ENCODE results near the gene GPRIN1. TPM values are rescaled to one million over a fixed set of nuclear protein-coding genes. Genes with fewer than 3 reads are reported as not detected.

Gene GPRIN1
- total RNA-seq, 1 donor from 2014 or later = 3.0 TPM

GRCh38 chr5:176647843-176648473, 38.0 kb upstream of the GPRIN1 start:
- no peaks in the 10 kb centered on the region for H3K9me3 Mint-ChIP-seq
- peaks cover 10% of the 10 kb centered on the region for H3K36me3 Mint-ChIP-seq (ENCODE audit: low read depth)
- peak overlapping the region; percentile 82 for H3K4me3 Mint-ChIP-seq (ENCODE audit: low read depth)
- DNase-seq (ENCODE audit: low spot score) = no peak
- intact Hi-C loops (cut with micrococcal nuclease) = loop anchor here (1.0 to 5.0 kb wide), 4 partner anchors 17 to 359 kb away; partner anchors contain the start of genes EIF4E1B, GPRIN1, RNF44 and SNCB
- peak overlapping the region; percentile 69 for H3K27ac Mint-ChIP-seq
- peaks cover 39% of the 10 kb centered on the region for H3K4me1 Mint-ChIP-seq (ENCODE audit: low read depth)
- H3K27me3 Mint-ChIP-seq (ENCODE audit: low read depth) = no peaks in the 10 kb centered on the region

GRCh38 chr5:176647030-176647842, 37.3 kb upstream of the GPRIN1 start, which contains the start of gene TSPAN17:
TSPAN17 (plus strand) TSS chr5:176647484; CDS start chr5:176647616, 132 bp downstream.
- intact Hi-C loops (cut with micrococcal nuclease) = loop anchor here (1.0 to 5.0 kb wide), 4 partner anchors 16 to 360 kb away; partner anchors contain the start of genes EIF4E1B, GPRIN1, RNF44 and SNCB
- peak; percentile 99 for DNase-seq (ENCODE audit: low spot score)
- H3K27me3 Mint-ChIP-seq (ENCODE audit: low read depth) = no peaks in the 10 kb centered on the region

DNA sequence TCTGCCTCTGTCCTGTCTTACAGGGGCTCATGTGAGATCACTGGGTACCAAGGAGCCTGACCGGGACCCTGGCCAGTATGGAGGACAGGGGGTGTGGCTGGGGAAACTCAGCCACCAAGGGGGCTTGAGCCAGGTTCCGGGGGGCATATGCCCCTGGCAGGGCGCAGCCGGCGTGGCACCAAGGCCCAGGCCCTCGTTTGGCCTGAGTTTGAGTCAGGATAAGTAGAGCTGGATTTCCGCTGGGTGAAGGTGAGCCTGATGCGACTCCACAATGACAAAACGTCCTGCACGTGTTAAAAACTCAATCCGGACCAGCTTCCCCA, 36.7 kb upstream of the GPRIN1 start:
- no peak for DNase-seq (ENCODE audit: low spot score)
- H3K36me3 Mint-ChIP-seq (ENCODE audit: low read depth) = peaks cover 10% of the 10 kb centered on the region
- no peaks in the 10 kb centered on the region for H3K9me3 Mint-ChIP-seq
- H3K4me1 Mint-ChIP-seq (ENCODE audit: low read depth) = peaks cover 32% of the 10 kb centered on the region
- H3K27me3 Mint-ChIP-seq (ENCODE audit: low read depth) = no peaks in the 10 kb centered on the region
- H3K27ac Mint-ChIP-seq = peak overlapping the region; percentile 86
- intact Hi-C loops (cut with micrococcal nuclease) = loop anchor here (1.0 to 5.0 kb wide), 4 partner anchors 16 to 361 kb away; partner anchors contain the start of genes EIF4E1B, GPRIN1, RNF44 and SNCB
- peak overlapping the region; percentile 80 for H3K4me3 Mint-ChIP-seq (ENCODE audit: low read depth)

More at GRCh38 chr5:176647030-176647842, 37.3 kb upstream of the GPRIN1 start, which contains the start of gene TSPAN17:
- H3K4me1 Mint-ChIP-seq (ENCODE audit: low read depth) = peaks cover 35% of the 10 kb centered on the region
- H3K36me3 Mint-ChIP-seq (ENCODE audit: low read depth) = peaks cover 10% of the 10 kb centered on the region
- H3K9me3 Mint-ChIP-seq = no peaks in the 10 kb centered on the region
- peak within 1 kb of the TSS; percentile 82 for H3K4me3 Mint-ChIP-seq (ENCODE audit: low read depth)
- H3K27ac Mint-ChIP-seq = peak within 1 kb of the TSS; percentile 86

DNA sequence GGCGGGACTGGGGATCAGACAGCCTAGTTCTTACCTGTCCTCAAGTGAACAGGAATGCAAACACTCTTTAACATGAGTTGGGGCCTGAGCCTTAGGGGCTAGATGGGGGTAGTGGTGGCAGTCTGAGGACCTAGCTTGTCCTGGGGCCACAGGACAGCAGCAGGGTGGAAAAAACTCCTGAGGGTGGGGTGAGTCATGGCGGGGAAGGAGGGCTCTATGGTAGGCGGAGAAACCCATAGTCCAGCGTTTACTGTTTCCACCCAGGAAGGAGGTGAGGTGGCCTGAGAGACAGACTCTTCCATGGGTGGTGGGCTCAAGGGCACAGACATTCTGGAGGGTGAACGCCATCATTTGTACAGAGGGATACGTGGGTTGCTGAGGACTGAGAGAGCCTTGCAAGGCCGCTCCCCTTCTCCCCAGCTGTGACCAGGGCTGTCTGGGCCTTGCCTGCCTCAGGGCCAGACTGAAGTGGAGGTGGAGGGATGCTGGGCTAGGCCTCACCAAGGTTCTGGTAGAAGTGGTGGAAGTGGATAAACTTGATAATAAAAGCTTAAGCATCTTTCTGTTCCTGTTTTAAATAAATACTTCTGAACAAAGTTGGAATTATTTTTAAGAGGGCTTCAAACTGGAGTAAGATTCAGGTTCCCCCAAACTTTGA, 36.2 kb upstream of the GPRIN1 start:
- H3K27me3 Mint-ChIP-seq (ENCODE audit: low read depth) = no peaks in the 10 kb centered on the region
- no peaks in the 10 kb centered on the region for H3K9me3 Mint-ChIP-seq

GRCh38 chr5:176644878-176645670, 35.1 kb upstream of the GPRIN1 start:
- intact Hi-C loops (cut with micrococcal nuclease) = loop anchor here (5.0 kb wide), 2 partner anchors 33 to 362 kb away; partner anchors contain the start of genes GPRIN1 and UIMC1
- no peaks in the 10 kb centered on the region for H3K27me3 Mint-ChIP-seq (ENCODE audit: low read depth)
- no peak overlapping the region for H3K4me3 Mint-ChIP-seq (ENCODE audit: low read depth)

More for the DNA sequence above, 36.2 kb upstream of the GPRIN1 start:
- Mint-ChIP-seq H3K36me3 (ENCODE audit: low read depth) (peaks cover 10% of the 10 kb centered on the region), H3K27ac (peak overlapping the region; percentile 75), H3K4me3 (ENCODE audit: low read depth) (peak overlapping the region; percentile 80), H3K4me1 (ENCODE audit: low read depth) (peaks cover 32% of the 10 kb centered on the region)
- intact Hi-C loops (cut with micrococcal nuclease) = loop anchor here (2.0 to 5.0 kb wide), 3 partner anchors 15 to 361 kb away; partner anchors contain the start of genes EIF4E1B, GPRIN1, SNCB and UIMC1
- no peak for DNase-seq (ENCODE audit: low spot score)

GRCh38 chr5:176644294-176644693, 34.3 kb upstream of the GPRIN1 start:
- peaks cover 5% of the 10 kb centered on the region for H3K36me3 Mint-ChIP-seq (ENCODE audit: low read depth)
- intact Hi-C loops (cut with micrococcal nuclease) = no loop called here
- H3K9me3 Mint-ChIP-seq = no peaks in the 10 kb centered on the region
- DNase-seq (ENCODE audit: low spot score) = no peak
- peaks cover 23% of the 10 kb centered on the region for H3K4me1 Mint-ChIP-seq (ENCODE audit: low read depth)
- H3K27ac Mint-ChIP-seq = no peak overlapping the region
- no peak overlapping the region for H3K4me3 Mint-ChIP-seq (ENCODE audit: low read depth)
- H3K27me3 Mint-ChIP-seq (ENCODE audit: low read depth) = no peaks in the 10 kb centered on the region

More at GRCh38 chr5:176644878-176645670, 35.1 kb upstream of the GPRIN1 start:
- DNase-seq (ENCODE audit: low spot score) = no peak
- H3K36me3 Mint-ChIP-seq (ENCODE audit: low read depth) = peaks cover 5% of the 10 kb centered on the region
- H3K4me1 Mint-ChIP-seq (ENCODE audit: low read depth) = peaks cover 27% of the 10 kb centered on the region
- H3K27ac Mint-ChIP-seq = no peak overlapping the region
- H3K9me3 Mint-ChIP-seq = no peaks in the 10 kb centered on the region

- peaks cover 2% of the 10 kb centered on the region for H3K36me3 Mint-ChIP-seq (ENCODE audit: low read depth)
- no peak overlapping the region for H3K27ac Mint-ChIP-seq
- no peak for DNase-seq (ENCODE audit: low spot score)
- no peaks in the 10 kb centered on the region for H3K9me3 Mint-ChIP-seq
- intact Hi-C loops (cut with micrococcal nuclease) = no loop called here
- no peak overlapping the region for H3K4me3 Mint-ChIP-seq (ENCODE audit: low read depth)
- H3K27me3 Mint-ChIP-seq (ENCODE audit: low read depth) = no peaks in the 10 kb centered on the region
- peaks cover 16% of the 10 kb centered on the region for H3K4me1 Mint-ChIP-seq (ENCODE audit: low read depth)
Measured at GRCh38 chr5:176643491-176644219, 33.7 kb upstream of the GPRIN1 start.

DNA sequence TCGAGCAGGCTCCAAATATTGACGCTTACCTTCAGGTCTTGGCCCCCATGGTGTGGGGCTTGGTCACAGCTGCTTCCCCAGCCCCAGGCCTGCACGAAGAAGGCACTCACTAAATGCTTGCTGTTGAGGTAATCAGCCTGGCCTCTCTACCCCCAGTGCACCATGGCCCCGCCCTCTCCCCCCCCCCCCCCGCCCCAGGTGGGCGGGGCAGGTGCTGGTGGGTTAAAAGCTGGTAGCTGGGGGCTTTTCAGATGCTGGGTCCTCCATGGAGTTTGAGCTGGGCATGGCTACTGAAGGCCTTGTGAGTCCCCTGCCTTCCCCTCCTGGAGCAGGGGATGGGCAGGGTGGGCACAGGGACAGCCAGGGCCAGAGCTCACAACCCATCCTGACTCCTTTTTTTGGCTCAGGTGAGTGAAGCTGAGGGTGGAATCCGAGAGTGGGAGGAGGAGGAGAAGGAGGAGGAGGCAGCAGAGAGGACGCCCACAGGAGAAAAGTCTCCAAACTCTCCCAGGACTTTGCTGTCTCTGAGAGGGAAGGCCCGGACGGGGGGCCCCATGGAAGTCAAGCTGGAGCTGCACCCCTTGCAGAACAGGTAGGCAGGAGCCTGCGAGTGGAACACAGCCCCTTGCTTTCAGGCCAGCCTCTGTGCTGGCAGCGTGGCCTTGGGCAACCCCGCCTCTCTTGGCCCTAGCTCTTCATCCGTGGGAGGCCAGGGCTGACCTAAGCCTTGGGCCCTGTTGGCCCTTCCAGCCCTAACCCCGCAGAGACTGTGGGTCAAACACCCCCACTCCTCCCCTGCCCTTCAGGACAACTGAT, 32.9 kb upstream of the GPRIN1 start:
- peaks cover 11% of the 10 kb centered on the region for H3K4me1 Mint-ChIP-seq (ENCODE audit: low read depth)
- H3K9me3 Mint-ChIP-seq = no peaks in the 10 kb centered on the region
- H3K36me3 Mint-ChIP-seq (ENCODE audit: low read depth) = no peaks in the 10 kb centered on the region
- no peak for DNase-seq (ENCODE audit: low spot score)
- no peak overlapping the region for H3K27ac Mint-ChIP-seq
- no peak overlapping the region for H3K4me3 Mint-ChIP-seq (ENCODE audit: low read depth)
- intact Hi-C loops (cut with micrococcal nuclease) = no loop called here
- H3K27me3 Mint-ChIP-seq (ENCODE audit: low read depth) = peaks cover 5% of the 10 kb centered on the region

- Mint-ChIP-seq H3K27ac (no peak overlapping the region), H3K4me3 (ENCODE audit: low read depth) (no peak overlapping the region), H3K9me3 (no peaks in the 10 kb centered on the region), H3K4me1 (ENCODE audit: low read depth) (no peaks in the 10 kb centered on the region), H3K36me3 (ENCODE audit: low read depth) (no peaks in the 10 kb centered on the region), H3K27me3 (ENCODE audit: low read depth) (peaks cover 17% of the 10 kb centered on the region)
- DNase-seq (ENCODE audit: low spot score) = no peak
- intact Hi-C loops (cut with micrococcal nuclease) = no loop called here
Measured at GRCh38 chr5:176640616-176641015, 30.7 kb upstream of the GPRIN1 start.

GRCh38 chr5:176639981-176640380, 30.0 kb upstream of the GPRIN1 start:
- Mint-ChIP-seq H3K27me3 (ENCODE audit: low read depth) (peaks cover 22% of the 10 kb centered on the region), H3K9me3 (no peaks in the 10 kb centered on the region), H3K4me1 (ENCODE audit: low read depth) (no peaks in the 10 kb centered on the region), H3K36me3 (ENCODE audit: low read depth) (no peaks in the 10 kb centered on the region), H3K4me3 (ENCODE audit: low read depth) (no peak overlapping the region), H3K27ac (no peak overlapping the region)
- DNase-seq (ENCODE audit: low spot score) = no peak
- intact Hi-C loops (cut with micrococcal nuclease) = no loop called here

DNA sequence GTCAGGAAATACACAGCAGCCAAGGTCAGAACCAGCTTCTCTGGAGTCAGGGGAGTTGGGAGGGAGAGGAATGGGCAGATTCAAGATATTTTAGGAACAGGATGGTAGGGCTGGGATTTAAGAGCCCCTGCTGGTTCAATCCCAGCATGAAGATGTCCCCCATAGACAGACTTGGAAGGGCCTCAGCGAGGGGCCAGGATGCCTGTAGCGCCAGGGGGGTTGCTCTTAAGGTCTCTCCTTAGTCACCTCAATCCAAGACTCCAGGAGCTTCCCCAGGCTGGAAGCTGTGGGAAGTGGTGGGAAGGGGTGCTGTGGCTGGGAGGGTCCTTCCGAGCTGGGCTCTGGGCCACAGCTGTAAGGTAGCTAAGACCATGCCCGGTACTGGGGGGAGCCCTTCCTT, 29.3 kb upstream of the GPRIN1 start:
- no peaks in the 10 kb centered on the region for H3K9me3 Mint-ChIP-seq

More for the DNA sequence above, 29.3 kb upstream of the GPRIN1 start:
- Mint-ChIP-seq H3K27ac (no peak overlapping the region), H3K4me3 (ENCODE audit: low read depth) (no peak overlapping the region), H3K36me3 (ENCODE audit: low read depth) (no peaks in the 10 kb centered on the region), H3K27me3 (ENCODE audit: low read depth) (peaks cover 27% of the 10 kb centered on the region), H3K4me1 (ENCODE audit: low read depth) (no peaks in the 10 kb centered on the region)
- intact Hi-C loops (cut with micrococcal nuclease) = no loop called here
- no peak for DNase-seq (ENCODE audit: low spot score)
